HL-60 (cell line): Measurements from ENCODE around the gene NTRK2.

ENCODE experiments used
- DNase-seq, 2 experiments: peaks; one replicate each; pipeline ENCODE4 v3.0.0-alpha.2; 2010 to 2020; ENCODE audit warnings: low read depth in 1 of 2, low spot score in 1 of 2
- H3K27ac ChIP-seq: fragments of 250-450 bp; sonication (Bioruptor Pico); replicated peaks from 2 replicates; pipeline ENCODE4 v1.5.1; 2020; ENCODE audit warnings: mild to moderate bottlenecking, moderate library complexity
- H3K27me3 ChIP-seq: fragments of 250-450 bp; sonication (Bioruptor Pico); 2 replicates; pipeline ENCODE4 v1.5.1; 2021; ENCODE audit warnings: mild to moderate bottlenecking, moderate library complexity; ENCODE audit not compliant: insufficient read depth, poor library complexity, severe bottlenecking
- H3K4me3 ChIP-seq: replicated peaks from 2 replicates; pipeline ENCODE4 v1.5.1; 2011; ENCODE audit warnings: mild to moderate bottlenecking, control low read depth, low read length; ENCODE audit not compliant: insufficient read depth
- GABPA ChIP-seq: IDR thresholded peaks from 2 replicates; pipeline ENCODE4 v1.6.1; 2012; ENCODE audit warnings: low read depth
- POLR2AphosphoS5 ChIP-seq: IDR thresholded peaks from 2 replicates; pipeline ENCODE4 v1.6.1; 2012; ENCODE audit warnings: low read depth
- REST ChIP-seq: IDR thresholded peaks from 2 replicates; pipeline ENCODE4 v1.6.1; 2012; ENCODE audit warnings: low read depth; ENCODE audit not compliant: insufficient replicate concordance
- SPI1 ChIP-seq: IDR thresholded peaks from 2 replicates; pipeline ENCODE4 v1.6.1; 2012; ENCODE audit warnings: low read depth, mild to moderate bottlenecking, borderline replicate concordance
- TF ChIP-seq, protein P1 (sequence below): IDR thresholded peaks from one replicate; pipeline ENCODE4 v1.5.1; 2011; ENCODE audit warnings: low read length, control low read depth, inconsistent platforms; ENCODE audit not compliant: insufficient read depth

Gene NTRK2

DNA sequence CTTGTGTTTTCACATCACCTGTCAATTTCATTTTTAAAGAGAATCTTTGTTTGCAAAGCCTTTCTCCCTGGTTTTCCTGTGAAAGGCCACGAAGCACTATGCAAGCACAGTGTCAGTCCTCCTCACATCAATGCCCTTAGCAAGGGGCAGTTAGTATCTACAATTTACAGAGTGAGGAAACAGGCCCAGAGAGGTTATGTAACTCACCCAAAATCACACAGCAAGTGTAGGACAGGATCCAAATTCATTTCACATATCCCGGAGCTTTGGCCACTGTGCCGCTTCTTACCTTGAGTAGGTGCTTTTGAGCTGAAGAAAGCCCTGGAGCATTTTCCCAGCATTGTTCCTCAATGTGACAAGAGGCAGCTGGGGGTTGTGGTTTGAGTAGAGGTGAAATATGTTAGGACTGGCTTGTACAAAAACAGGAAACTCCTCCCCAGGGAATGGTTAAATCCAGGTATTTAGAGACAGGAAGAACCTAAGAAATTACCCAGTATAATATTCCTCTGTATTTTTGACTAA is 283.8 kb downstream of the NTRK2 start:
- TF ChIP-seq SPI1 (no peak), POLR2AphosphoS5 (no peak)
- TF ChIP-seq, protein P1, sequence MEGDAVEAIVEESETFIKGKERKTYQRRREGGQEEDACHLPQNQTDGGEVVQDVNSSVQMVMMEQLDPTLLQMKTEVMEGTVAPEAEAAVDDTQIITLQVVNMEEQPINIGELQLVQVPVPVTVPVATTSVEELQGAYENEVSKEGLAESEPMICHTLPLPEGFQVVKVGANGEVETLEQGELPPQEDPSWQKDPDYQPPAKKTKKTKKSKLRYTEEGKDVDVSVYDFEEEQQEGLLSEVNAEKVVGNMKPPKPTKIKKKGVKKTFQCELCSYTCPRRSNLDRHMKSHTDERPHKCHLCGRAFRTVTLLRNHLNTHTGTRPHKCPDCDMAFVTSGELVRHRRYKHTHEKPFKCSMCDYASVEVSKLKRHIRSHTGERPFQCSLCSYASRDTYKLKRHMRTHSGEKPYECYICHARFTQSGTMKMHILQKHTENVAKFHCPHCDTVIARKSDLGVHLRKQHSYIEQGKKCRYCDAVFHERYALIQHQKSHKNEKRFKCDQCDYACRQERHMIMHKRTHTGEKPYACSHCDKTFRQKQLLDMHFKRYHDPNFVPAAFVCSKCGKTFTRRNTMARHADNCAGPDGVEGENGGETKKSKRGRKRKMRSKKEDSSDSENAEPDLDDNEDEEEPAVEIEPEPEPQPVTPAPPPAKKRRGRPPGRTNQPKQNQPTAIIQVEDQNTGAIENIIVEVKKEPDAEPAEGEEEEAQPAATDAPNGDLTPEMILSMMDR = no peak
- peaks cover 3% of the 10 kb centered on the region for H3K27me3 ChIP-seq
- H3K27ac ChIP-seq = no peak overlapping the region

DNA sequence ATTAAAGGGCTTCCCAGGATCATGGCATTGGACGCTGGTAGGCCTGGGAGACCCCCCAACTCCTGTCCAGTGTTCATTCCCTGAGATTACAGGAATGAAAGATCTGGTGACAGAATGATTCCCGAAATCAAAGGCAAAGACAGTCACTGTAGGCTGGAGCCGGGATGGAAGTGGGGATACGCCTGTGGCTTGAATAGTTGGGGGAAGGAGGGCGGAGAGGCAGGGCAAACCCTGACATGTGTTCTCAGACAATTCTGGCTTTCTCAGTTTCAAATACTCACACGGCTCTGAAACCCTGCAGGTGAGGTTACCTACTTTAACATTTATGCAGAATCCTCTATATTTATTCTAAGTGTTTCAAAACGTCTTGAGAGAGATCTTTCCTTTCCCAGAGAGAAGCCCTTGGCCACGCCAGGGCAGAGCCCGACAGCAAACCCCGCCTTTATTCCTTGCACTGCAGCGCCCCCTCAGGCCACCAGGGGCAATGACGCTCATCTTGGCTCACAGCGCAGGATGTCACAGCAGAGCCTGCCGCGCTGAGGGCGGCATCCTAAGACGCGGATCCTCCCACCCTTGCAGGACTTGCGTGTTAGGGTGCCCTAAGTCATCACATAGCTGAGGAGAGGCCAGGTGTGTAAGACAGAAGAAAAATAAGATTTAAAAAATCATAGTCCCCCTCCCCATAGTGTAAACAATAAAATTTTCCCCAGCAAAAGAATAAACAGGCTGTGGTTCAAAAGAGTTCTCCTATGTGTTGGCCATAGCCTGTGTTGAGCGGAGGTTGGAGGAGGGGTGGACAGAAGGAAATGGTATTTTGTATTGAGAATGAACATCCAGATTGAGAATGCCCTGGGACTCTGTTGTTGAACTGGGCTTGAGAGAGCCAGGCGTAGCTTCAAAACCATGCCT is 284.5 kb downstream of the NTRK2 start:
- H3K27ac ChIP-seq = no peak overlapping the region
- no peak for TF ChIP-seq REST
- TF ChIP-seq, protein P1 = peak; percentile 85
- peak; percentile 18 to 64 for DNase-seq
- H3K4me3 ChIP-seq = no peak overlapping the region
- H3K27me3 ChIP-seq = peaks cover 3% of the 10 kb centered on the region

More for the DNA sequence above, 283.8 kb downstream of the NTRK2 start:
- DNase-seq = no peak
- H3K4me3 ChIP-seq = no peak overlapping the region

DNA sequence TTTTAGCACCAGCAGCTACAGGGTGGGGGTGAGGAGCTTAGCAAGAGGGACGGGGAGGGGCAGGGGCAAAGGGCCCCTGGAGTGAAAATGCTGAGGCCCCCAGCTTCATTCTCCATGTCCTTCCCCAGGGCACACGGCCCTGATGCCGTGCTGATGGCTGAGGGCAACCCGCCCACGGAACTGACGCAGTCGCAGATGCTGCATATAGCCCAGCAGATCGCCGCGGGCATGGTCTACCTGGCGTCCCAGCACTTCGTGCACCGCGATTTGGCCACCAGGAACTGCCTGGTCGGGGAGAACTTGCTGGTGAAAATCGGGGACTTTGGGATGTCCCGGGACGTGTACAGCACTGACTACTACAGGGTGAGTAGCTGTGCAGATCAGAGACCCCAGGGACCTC is 285.6 kb downstream of the NTRK2 start:
- Histone ChIP-seq H3K27me3 (peaks cover 3% of the 10 kb centered on the region), H3K27ac (no peak overlapping the region), H3K4me3 (no peak overlapping the region)
- DNase-seq = no peak
- TF ChIP-seq GABPA (no peak), SPI1 (no peak), POLR2AphosphoS5 (no peak), REST (no peak)
- TF ChIP-seq, protein P1 = no peak

DNA sequence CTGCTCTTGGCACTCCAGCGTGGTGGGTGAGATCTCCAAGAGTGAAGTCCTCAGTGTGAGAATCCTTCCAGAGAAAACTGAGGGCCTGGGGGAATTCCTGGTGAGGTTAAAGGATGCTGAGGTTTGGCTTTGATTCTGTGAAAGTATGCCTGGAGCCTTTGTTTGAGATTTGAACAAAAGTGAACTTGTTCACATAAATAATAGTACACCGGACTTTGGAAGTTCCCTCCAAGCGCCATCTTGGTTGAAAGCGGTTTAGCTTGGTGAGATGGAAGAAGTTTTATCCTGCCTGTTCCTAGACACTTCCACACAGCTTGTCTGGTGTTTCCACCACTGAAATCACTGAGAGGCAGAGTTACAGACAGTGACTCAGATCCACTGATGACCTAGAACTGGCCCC is 286.4 kb downstream of the NTRK2 start:
- DNase-seq = no peak

More for the DNA sequence above, 286.4 kb downstream of the NTRK2 start:
- H3K27me3 ChIP-seq = peaks cover 3% of the 10 kb centered on the region
- H3K27ac ChIP-seq = no peak overlapping the region
- TF ChIP-seq, protein P1 = no peak
- TF ChIP-seq REST = no peak
- no peak for TF ChIP-seq GABPA
- TF ChIP-seq POLR2AphosphoS5 = no peak
- no peak for TF ChIP-seq SPI1
- H3K4me3 ChIP-seq = no peak overlapping the region
